ENCODE results near the gene MEGF11. TPM values are rescaled to one million over a fixed set of nuclear protein-coding genes. Genes with fewer than 3 reads are reported as not detected.

Gene MEGF11
- not detected in 2 replicates for total RNA-seq

GRCh38 chr15:66253418-66254088, at the start of gene MEGF11:
Gene MEGF11 (minus strand): TSS chr15:66253750. CDS start chr15:66128403, 125,347 bp downstream.
- no peak for ATAC-seq (ENCODE audit: low read depth)
- intact Hi-C loops (cut with micrococcal nuclease), result loop anchor here (2.0 kb wide), 1 partner anchor 251 kb away; the partner anchor contains the start of genes RPL4 and ZWILCH
- POLR2A ChIA-PET, result interaction anchor here (0.7 kb wide), 1 partner anchor 36 kb away, joined by 3 read pairs; no protein-coding TSS in a partner anchor
- CTCF ChIA-PET, result no interaction called here
- DNase-seq, result peak; percentile 18
- Mint-ChIP-seq H3K36me3 (ENCODE audit: low read depth) (no peaks in the 10 kb centered on the region), H3K4me1 (peaks cover 18% of the 10 kb centered on the region), H3K27ac (peak within 1 kb of the TSS; percentile 42), H3K27me3 (peaks cover 61% of the 10 kb centered on the region), H3K9me3 (no peaks in the 10 kb centered on the region), H3K4me3 (peak within 1 kb of the TSS; percentile 82)
- TF ChIP-seq, protein P1, sequence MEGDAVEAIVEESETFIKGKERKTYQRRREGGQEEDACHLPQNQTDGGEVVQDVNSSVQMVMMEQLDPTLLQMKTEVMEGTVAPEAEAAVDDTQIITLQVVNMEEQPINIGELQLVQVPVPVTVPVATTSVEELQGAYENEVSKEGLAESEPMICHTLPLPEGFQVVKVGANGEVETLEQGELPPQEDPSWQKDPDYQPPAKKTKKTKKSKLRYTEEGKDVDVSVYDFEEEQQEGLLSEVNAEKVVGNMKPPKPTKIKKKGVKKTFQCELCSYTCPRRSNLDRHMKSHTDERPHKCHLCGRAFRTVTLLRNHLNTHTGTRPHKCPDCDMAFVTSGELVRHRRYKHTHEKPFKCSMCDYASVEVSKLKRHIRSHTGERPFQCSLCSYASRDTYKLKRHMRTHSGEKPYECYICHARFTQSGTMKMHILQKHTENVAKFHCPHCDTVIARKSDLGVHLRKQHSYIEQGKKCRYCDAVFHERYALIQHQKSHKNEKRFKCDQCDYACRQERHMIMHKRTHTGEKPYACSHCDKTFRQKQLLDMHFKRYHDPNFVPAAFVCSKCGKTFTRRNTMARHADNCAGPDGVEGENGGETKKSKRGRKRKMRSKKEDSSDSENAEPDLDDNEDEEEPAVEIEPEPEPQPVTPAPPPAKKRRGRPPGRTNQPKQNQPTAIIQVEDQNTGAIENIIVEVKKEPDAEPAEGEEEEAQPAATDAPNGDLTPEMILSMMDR (IDR thresholded peaks at IDR 0.05), result no peak

DNA sequence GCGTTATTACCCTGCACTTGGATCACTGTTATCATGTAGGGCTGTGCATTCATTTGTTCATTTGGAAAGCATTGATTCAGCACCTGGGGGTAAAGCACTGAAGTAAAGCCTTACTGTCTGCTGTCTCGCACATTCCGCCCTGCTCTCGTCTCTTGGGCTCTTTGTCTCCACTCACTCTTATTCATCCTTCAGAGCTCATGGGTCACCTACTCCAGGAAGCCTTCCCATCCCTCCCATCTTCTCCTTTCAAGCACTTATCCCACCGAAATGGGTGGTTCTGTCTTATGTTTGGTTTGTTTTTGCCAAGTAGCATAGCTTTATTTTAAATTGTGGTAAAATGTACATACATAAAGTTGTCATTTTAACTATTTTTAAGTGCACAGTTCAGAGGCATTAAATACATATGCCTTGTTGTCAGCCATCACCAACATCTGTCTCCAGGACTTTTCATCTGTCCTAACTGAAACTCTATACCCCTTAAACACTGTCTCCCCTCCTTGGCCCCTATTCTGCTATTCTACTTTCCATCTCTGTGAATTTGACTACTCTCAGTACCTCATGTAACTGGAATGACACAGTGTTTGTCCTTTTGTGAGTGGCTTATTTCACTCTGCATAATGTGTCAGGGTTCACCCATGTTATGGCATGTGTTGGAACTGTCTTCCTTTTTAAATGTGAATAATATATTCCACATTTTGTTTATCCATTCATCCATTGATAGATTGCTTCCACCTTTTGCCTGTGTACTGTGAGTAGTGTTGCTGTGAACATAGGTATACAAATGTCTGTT, 49.1 kb upstream of the MEGF11 start:
- no peak overlapping the region for H3K27ac Mint-ChIP-seq
- ChIA-PET CTCF (no interaction called here), POLR2A (no interaction called here)
- H3K9me3 Mint-ChIP-seq, result no peaks in the 10 kb centered on the region
- ATAC-seq (ENCODE audit: low read depth) (no peak), DNase-seq (no peak)
- peaks cover 51% of the 10 kb centered on the region for H3K36me3 Mint-ChIP-seq (ENCODE audit: low read depth)
- intact Hi-C loops (cut with micrococcal nuclease), result no loop called here
- TF ChIP-seq, protein P1 (IDR thresholded peaks at IDR 0.05), result no peak
- no peaks in the 10 kb centered on the region for H3K27me3 Mint-ChIP-seq
- no peak overlapping the region for H3K4me3 Mint-ChIP-seq
- no peaks in the 10 kb centered on the region for H3K4me1 Mint-ChIP-seq

DNA sequence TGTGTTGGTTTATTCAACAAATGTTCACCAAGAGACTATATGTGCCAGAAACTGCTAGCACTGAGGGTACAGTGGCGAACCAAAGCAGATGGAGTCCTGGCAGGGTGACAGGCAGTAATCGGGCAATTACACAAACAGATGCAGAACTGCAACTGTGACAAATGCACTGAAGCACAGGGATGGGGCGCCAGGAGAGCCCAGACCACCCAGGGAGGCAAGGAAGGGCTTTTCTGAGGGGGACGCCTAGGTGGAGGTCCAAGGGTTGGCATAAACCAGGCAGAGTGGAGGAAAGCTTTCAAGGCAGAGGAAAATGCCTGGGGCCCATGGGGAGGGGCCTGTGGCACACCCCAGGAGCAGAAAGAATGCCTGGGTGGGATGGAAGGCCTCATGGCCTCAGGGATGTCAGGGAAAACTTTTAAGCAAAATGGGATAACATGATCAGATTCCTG, 45.3 kb upstream of the MEGF11 start:
- DNase-seq (no peak), ATAC-seq (ENCODE audit: low read depth) (no peak)
- H3K27me3 Mint-ChIP-seq, result no peaks in the 10 kb centered on the region
- peaks cover 41% of the 10 kb centered on the region for H3K36me3 Mint-ChIP-seq (ENCODE audit: low read depth)
- TF ChIP-seq, protein P1 (IDR thresholded peaks at IDR 0.05), result no peak
- CTCF ChIA-PET, result no interaction called here
- POLR2A ChIA-PET, result no interaction called here
- H3K4me1 Mint-ChIP-seq, result peaks cover 10% of the 10 kb centered on the region
- no peak overlapping the region for H3K4me3 Mint-ChIP-seq
- no peak overlapping the region for H3K27ac Mint-ChIP-seq
- no peaks in the 10 kb centered on the region for H3K9me3 Mint-ChIP-seq
- intact Hi-C loops (cut with micrococcal nuclease), result loop anchor here (10.0 kb wide), 2 partner anchors 914 to 994 kb away; partner anchors contain the start of gene RNU5B-1

DNA sequence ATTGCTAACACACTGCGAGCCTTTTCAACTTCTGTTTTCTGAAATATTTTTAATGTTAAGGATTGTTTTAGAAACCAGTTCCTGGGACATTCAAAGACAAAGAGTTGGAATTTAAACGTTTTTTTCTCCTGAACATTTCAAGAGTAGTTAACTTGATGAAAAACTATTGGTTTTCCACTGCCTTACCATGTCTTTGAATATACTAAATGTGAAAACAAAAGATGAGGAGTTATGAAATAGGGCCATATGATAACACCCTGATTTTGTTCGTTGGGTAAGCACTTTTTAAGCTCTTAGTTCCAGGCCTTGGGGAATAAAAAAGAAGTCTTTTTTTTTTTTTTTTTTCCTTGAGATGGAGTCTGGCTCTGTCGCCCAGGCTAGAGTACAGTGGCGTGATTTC, 42.6 kb upstream of the MEGF11 start:
- TF ChIP-seq, protein P1 (IDR thresholded peaks at IDR 0.05), result no peak
- no peaks in the 10 kb centered on the region for H3K9me3 Mint-ChIP-seq
- no peak overlapping the region for H3K4me3 Mint-ChIP-seq
- intact Hi-C loops (cut with micrococcal nuclease), result loop anchor here (10.0 kb wide), 2 partner anchors 911 to 991 kb away; partner anchors contain the start of gene RNU5B-1
- POLR2A ChIA-PET, result no interaction called here
- ATAC-seq (ENCODE audit: low read depth) (no peak), DNase-seq (no peak)
- H3K27me3 Mint-ChIP-seq, result no peaks in the 10 kb centered on the region
- CTCF ChIA-PET, result interaction anchor here (1.0 kb wide), 1 partner anchor 202 kb away, joined by 5 read pairs; no protein-coding TSS in a partner anchor
- peaks cover 28% of the 10 kb centered on the region for H3K36me3 Mint-ChIP-seq (ENCODE audit: low read depth)
- peaks cover 21% of the 10 kb centered on the region for H3K4me1 Mint-ChIP-seq
- H3K27ac Mint-ChIP-seq, result no peak overlapping the region

DNA sequence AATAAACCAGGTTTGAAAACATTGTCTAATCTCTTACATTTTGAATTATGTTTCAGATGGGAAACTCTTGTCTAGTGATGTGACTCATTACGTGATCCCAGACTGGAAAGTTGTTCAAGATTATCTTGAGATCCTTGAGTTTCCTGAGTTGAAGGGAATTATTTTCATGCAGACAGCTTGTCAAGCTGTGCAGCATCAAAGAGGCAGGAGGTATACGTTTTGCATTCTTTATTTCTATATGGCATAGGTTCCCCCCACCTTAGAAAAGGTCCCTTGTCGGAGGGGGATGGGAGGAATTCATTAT, 41.3 kb upstream of the MEGF11 start:
- H3K9me3 Mint-ChIP-seq, result no peaks in the 10 kb centered on the region
- intact Hi-C loops (cut with micrococcal nuclease), result loop anchor here (1.0 to 10.0 kb wide), 5 partner anchors 61 to 990 kb away; partner anchors contain the start of genes RNU5B-1, SNAPC5 and TIPIN
- no peaks in the 10 kb centered on the region for H3K27me3 Mint-ChIP-seq
- peak overlapping the region; percentile 82 for H3K4me3 Mint-ChIP-seq
- peak overlapping the region; percentile 81 for H3K27ac Mint-ChIP-seq
- H3K4me1 Mint-ChIP-seq, result peaks cover 28% of the 10 kb centered on the region
- TF ChIP-seq, protein P1 (IDR thresholded peaks at IDR 0.05), result no peak
- CTCF ChIA-PET, result interaction anchor here (1.3 to 4.8 kb wide), 2 partner anchors 10 to 204 kb away, joined by 3 to 17 read pairs; no protein-coding TSS in a partner anchor
- POLR2A ChIA-PET, result interaction anchor here (0.6 to 2.1 kb wide), 9 partner anchors 59 to 1262 kb away, joined by 3 to 11 read pairs (median 5); partner anchors contain the start of genes RAB11A, RPL4, SNAPC5 and TIPIN
- ATAC-seq (ENCODE audit: low read depth), result no peak
- peaks cover 17% of the 10 kb centered on the region for H3K36me3 Mint-ChIP-seq (ENCODE audit: low read depth)
- DNase-seq, result no peak
